ENCODE data around the gene CCNB1. TPM values are rescaled to one million over a fixed set of nuclear protein-coding genes. Genes with fewer than 3 reads are reported as not detected.

Gene CCNB1
- total RNA-seq, 1 donor from 2014 or later: 2.5 TPM

DNA sequence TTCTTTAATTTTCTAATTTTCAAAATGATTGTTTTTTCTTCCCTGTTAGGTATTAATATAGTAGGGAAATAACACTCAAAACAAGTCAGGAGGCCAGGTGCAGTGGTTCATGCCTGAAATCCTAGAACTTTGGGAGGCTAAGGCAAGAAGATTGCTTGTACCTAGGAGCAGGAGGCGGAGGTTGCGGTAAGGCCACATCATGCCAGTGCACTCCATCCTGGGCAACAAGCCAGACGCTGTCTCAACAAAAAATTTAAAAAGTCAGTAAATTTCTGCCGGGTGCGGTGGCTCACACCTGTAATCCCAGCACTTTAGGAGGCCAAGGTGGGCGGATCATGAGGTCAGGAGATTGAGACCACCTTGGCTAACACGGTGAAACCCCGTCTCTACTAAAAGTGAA is 57.6 kb downstream of the CCNB1 start:
- DNase-seq (no peak), ATAC-seq (ENCODE audit: poor library complexity) (no peak)
- intact Hi-C loops (cut with DNase I): loop anchor here (5.0 kb wide), 1 partner anchor 182 kb away; no protein-coding TSS in a partner anchor

DNA sequence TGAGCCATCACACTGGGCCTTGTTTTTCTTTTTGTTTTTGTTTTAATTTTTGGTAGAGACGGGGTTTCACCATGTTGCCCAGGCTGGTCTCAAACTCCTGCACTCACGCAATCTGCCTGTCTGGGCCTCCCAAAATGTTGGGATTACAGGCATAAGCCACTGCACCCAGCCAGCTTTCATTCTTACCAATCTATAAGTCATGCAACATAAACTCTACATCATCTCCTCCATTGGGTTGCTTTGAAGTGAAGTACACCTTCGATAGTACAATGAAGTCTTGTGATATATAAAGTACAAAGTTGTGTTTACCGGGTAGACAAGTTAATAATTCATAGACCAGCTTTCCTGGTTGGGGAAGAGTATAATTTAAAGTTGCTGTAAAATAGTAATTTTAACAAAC is 58.9 kb downstream of the CCNB1 start:
- ATAC-seq (ENCODE audit: poor library complexity) (no peak), DNase-seq (no peak)
- intact Hi-C loops (cut with DNase I): no loop called here

Other genes starting within 250 kb of the CCNB1 start
- gene SLC30A5, start 73.1 kb upstream of the CCNB1 start, total RNA-seq: 28.9 TPM
- 3.2 TPM for gene CENPH, start 22.4 kb downstream of the CCNB1 start, total RNA-seq
- gene CDK7, start 67.7 kb downstream of the CCNB1 start, total RNA-seq: 14.8 TPM
- 2.8 TPM for gene CCDC125, start 165.7 kb downstream of the CCNB1 start, total RNA-seq
- gene AK6, start 202.4 kb downstream of the CCNB1 start, total RNA-seq: 42.3 TPM
- 29.9 TPM for gene TAF9, start 202.4 kb downstream of the CCNB1 start, total RNA-seq
- 17.8 TPM for gene RAD17, start 202.7 kb downstream of the CCNB1 start, total RNA-seq
- 0.94 TPM for gene MARVELD2, start 248.0 kb downstream of the CCNB1 start, total RNA-seq